HepG2 (cell line): ENCODE results near the gene RBM23.

Experiments
- ETV6 ChIP-seq: sonication (generic); formaldehyde crosslinking; conservative IDR thresholded peaks from 2 replicates; pipeline ENCODE4 v1.4.0; 2020; ENCODE audit warnings: missing genetic modification reagents
- HHEX ChIP-seq: IDR thresholded peaks from 2 replicates; pipeline ENCODE4 v1.6.1; 2016; ENCODE audit warnings: control low read depth
- POLR2AphosphoS5 ChIP-seq: IDR thresholded peaks from 2 replicates; pipeline ENCODE4 v1.6.1; 2012; ENCODE audit warnings: low read depth, low read length
- RFXANK ChIP-seq: IDR thresholded peaks from 2 replicates; pipeline ENCODE4 v1.6.1; 2016
- ZNF768 ChIP-seq: sonication (generic); formaldehyde crosslinking; IDR thresholded peaks from 2 replicates; pipeline ENCODE4 v1.4.0; 2020; ENCODE audit warnings: missing genetic modification reagents
- TF ChIP-seq, protein P1 (sequence below): sonication (generic); formaldehyde crosslinking; IDR thresholded peaks from 2 replicates; pipeline ENCODE4 v1.5.0; 2020; ENCODE audit warnings: mild to moderate bottlenecking, missing genetic modification reagents, moderate library complexity
- TF ChIP-seq, protein P2 (sequence below): sonication (generic); formaldehyde crosslinking; IDR thresholded peaks from 2 replicates; pipeline ENCODE4 v1.5.1; 2020; ENCODE audit warnings: mild to moderate bottlenecking, missing genetic modification reagents, borderline replicate concordance
- TF ChIP-seq, protein P3 (sequence below), 2 experiments: sonication (generic) in 1 of 2; formaldehyde crosslinking in 1 of 2; IDR thresholded peaks; 2 replicates each; pipeline versions ENCODE4 v1.4.0 to v1.6.1; 2018 to 2020; ENCODE audit warnings: missing genetic modification reagents in 2 of 2, borderline replicate concordance in 1 of 2, low read depth in 1 of 2, mild to moderate bottlenecking in 1 of 2, missing biosample characterization in 1 of 2
- TF ChIP-seq, protein P4 (sequence below): IDR thresholded peaks from 2 replicates; pipeline ENCODE4 v1.6.1; 2012; ENCODE audit warnings: inconsistent platforms

DNA sequence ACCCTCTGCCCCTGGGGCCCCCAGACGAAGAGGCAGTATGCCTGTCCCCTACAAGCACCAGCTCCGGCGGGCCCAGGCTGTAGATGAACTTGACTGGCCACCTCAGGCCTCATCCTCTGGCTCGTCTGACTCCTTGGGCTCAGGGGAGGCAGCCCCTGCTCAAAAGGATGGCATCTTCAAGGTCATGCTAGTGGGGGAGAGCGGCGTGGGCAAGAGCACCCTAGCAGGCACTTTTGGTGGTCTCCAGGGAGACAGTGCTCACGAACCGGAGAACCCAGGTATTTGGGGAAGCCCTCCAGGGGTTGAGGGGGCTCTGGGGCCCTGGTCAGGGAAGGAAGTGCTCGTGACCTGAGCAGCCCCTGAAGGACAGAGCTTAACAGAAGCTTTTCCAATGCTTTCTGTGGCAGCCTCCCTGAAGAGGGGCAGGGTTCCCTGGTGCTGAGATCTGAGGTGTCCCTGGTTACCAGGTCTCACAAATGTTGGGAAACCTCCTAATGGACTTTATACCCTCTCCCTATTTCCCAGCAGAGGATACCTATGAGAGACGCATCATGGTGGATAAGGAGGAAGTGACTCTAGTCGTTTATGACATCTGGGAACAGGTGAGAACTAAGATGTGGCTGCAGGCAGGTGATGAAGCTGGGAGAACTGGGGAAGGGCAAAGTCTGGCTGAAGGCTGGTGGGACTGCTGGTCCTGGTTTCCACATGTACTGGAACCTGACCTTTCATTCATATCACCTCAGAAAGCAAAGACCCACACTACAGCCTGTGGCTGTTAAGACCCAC lies 34.0 kb downstream of the RBM23 start:
- TF ChIP-seq, protein P1, sequence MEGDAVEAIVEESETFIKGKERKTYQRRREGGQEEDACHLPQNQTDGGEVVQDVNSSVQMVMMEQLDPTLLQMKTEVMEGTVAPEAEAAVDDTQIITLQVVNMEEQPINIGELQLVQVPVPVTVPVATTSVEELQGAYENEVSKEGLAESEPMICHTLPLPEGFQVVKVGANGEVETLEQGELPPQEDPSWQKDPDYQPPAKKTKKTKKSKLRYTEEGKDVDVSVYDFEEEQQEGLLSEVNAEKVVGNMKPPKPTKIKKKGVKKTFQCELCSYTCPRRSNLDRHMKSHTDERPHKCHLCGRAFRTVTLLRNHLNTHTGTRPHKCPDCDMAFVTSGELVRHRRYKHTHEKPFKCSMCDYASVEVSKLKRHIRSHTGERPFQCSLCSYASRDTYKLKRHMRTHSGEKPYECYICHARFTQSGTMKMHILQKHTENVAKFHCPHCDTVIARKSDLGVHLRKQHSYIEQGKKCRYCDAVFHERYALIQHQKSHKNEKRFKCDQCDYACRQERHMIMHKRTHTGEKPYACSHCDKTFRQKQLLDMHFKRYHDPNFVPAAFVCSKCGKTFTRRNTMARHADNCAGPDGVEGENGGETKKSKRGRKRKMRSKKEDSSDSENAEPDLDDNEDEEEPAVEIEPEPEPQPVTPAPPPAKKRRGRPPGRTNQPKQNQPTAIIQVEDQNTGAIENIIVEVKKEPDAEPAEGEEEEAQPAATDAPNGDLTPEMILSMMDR (CRISPR knock-in tag), result no peak
- TF ChIP-seq HHEX (CRISPR knock-in tag) (no peak), ETV6 (CRISPR knock-in tag) (no peak), RFXANK (CRISPR knock-in tag) (no peak), ZNF768 (CRISPR knock-in tag) (no peak), POLR2AphosphoS5 (no peak)
- TF ChIP-seq, protein P2, sequence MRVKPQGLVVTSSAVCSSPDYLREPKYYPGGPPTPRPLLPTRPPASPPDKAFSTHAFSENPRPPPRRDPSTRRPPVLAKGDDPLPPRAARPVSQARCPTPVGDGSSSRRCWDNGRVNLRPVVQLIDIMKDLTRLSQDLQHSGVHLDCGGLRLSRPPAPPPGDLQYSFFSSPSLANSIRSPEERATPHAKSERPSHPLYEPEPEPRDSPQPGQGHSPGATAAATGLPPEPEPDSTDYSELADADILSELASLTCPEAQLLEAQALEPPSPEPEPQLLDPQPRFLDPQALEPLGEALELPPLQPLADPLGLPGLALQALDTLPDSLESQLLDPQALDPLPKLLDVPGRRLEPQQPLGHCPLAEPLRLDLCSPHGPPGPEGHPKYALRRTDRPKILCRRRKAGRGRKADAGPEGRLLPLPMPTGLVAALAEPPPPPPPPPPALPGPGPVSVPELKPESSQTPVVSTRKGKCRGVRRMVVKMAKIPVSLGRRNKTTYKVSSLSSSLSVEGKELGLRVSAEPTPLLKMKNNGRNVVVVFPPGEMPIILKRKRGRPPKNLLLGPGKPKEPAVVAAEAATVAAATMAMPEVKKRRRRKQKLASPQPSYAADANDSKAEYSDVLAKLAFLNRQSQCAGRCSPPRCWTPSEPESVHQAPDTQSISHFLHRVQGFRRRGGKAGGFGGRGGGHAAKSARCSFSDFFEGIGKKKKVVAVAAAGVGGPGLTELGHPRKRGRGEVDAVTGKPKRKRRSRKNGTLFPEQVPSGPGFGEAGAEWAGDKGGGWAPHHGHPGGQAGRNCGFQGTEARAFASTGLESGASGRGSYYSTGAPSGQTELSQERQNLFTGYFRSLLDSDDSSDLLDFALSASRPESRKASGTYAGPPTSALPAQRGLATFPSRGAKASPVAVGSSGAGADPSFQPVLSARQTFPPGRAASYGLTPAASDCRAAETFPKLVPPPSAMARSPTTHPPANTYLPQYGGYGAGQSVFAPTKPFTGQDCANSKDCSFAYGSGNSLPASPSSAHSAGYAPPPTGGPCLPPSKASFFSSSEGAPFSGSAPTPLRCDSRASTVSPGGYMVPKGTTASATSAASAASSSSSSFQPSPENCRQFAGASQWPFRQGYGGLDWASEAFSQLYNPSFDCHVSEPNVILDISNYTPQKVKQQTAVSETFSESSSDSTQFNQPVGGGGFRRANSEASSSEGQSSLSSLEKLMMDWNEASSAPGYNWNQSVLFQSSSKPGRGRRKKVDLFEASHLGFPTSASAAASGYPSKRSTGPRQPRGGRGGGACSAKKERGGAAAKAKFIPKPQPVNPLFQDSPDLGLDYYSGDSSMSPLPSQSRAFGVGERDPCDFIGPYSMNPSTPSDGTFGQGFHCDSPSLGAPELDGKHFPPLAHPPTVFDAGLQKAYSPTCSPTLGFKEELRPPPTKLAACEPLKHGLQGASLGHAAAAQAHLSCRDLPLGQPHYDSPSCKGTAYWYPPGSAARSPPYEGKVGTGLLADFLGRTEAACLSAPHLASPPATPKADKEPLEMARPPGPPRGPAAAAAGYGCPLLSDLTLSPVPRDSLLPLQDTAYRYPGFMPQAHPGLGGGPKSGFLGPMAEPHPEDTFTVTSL (CRISPR knock-in tag), result no peak
- TF ChIP-seq, protein P3, sequence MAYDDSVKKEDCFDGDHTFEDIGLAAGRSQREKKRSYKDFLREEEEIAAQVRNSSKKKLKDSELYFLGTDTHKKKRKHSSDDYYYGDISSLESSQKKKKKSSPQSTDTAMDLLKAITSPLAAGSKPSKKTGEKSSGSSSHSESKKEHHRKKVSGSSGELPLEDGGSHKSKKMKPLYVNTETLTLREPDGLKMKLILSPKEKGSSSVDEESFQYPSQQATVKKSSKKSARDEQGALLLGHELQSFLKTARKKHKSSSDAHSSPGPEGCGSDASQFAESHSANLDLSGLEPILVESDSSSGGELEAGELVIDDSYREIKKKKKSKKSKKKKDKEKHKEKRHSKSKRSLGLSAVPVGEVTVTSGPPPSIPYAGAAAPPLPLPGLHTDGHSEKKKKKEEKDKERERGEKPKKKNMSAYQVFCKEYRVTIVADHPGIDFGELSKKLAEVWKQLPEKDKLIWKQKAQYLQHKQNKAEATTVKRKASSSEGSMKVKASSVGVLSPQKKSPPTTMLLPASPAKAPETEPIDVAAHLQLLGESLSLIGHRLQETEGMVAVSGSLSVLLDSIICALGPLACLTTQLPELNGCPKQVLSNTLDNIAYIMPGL (CRISPR knock-in tag; IDR thresholded peaks at IDR 0.05; ENCODE audit: borderline replicate concordance in 1 of 2, low read depth in 1 of 2), result no peak
- TF ChIP-seq, protein P4, sequence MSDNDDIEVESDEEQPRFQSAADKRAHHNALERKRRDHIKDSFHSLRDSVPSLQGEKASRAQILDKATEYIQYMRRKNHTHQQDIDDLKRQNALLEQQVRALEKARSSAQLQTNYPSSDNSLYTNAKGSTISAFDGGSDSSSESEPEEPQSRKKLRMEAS, result no peak
